Measurements from ENCODE around the gene PIGX.

PIGX gene

DNA sequence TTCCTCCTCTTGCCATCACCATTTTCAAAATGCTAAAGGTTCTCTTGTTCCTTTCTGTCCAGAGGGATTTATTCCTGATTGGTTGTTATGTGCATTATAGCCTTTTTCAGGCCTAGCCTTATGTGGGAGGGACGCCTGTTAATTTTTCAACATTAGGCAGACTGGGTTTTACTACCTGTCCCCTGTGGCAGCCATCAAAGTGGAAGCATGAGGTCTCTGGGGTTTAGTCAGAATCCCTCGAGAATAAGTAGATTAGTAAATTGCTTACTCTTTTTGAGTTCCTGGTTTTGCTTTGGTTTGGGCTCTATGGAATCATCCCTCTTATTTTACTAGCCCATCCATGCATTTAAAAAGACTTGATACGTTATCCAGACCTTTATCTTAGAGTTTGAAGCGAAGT is 59.9 kb downstream of the PIGX start:
- 100% methylated on average over 3 of the region's 4 CpGs for WGBS (ENCODE audit: insufficient coverage)
- ChIA-PET POLR2A (no interaction called here), CTCF (no interaction called here)
- no peak overlapping the region for H3K4me3 ChIP-seq (ENCODE audit: control insufficient read depth in 1 of 7, extremely low read depth in 1 of 7, insufficient read depth in 4 of 7, low read depth in 2 of 7, low read length in 6 of 7)
- peaks cover 0 to 3% (median 0%) of the 10 kb centered on the region in 5 experiments for H3K9me3 ChIP-seq (ENCODE audit: control extremely low read depth in 1 of 5, control insufficient read depth in 4 of 5, insufficient read depth in 2 of 5, low read depth in 1 of 5, low read length in 4 of 5)
- H3K27ac ChIP-seq (ENCODE audit: insufficient read depth in 1 of 2, low read depth in 1 of 2, low read length in 2 of 2, poor library complexity in 1 of 2, severe bottlenecking in 2 of 2): no peak overlapping the region
- H3K27me3 ChIP-seq (replicated peaks in 2 of 5; ENCODE audit: control insufficient read depth in 4 of 5, insufficient read depth in 5 of 5, low read length in 4 of 5): no peaks in the 10 kb centered on the region
- no peak for DNase-seq
- peaks cover under 1 to 28% (median 4%) of the 10 kb centered on the region in 4 experiments for H3K36me3 ChIP-seq (ENCODE audit: control insufficient read depth in 4 of 4, insufficient read depth in 4 of 4, low read length in 3 of 4)
- peaks cover 7 to 24% (median 19%) of the 10 kb centered on the region in 4 experiments for H3K4me1 ChIP-seq (ENCODE audit: control extremely low read depth in 1 of 4, control insufficient read depth in 4 of 4, insufficient read depth in 4 of 4, low read length in 3 of 4)

DNA sequence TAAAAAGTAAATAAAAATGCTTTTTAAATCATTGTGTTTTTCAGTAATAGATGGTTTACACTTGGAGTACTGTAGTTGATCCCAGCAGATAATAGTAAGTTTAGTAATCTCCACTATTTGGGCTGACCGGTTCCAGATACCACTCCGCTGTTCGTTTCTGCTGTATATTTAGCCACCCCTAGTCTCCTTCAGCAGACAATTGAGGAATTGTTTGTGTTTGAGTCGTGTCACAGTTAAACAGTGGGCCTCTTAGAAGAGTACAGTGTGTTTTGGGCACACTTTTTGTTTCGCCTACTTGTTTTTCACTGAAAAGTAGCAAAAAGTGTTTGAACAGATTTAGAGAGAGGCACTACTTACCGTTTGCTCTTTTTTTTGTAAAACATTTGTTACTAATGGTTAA is 60.7 kb downstream of the PIGX start:
- H3K27me3 ChIP-seq (replicated peaks in 2 of 5; ENCODE audit: control insufficient read depth in 4 of 5, insufficient read depth in 5 of 5, low read length in 4 of 5): no peaks in the 10 kb centered on the region
- no peak overlapping the region for H3K27ac ChIP-seq (ENCODE audit: insufficient read depth in 1 of 2, low read depth in 1 of 2, low read length in 2 of 2, poor library complexity in 1 of 2, severe bottlenecking in 2 of 2)
- CTCF ChIA-PET: no interaction called here
- POLR2A ChIA-PET: no interaction called here
- H3K4me3 ChIP-seq (ENCODE audit: control insufficient read depth in 1 of 7, extremely low read depth in 1 of 7, insufficient read depth in 4 of 7, low read depth in 2 of 7, low read length in 6 of 7): no peak overlapping the region
- peaks cover 7 to 24% (median 19%) of the 10 kb centered on the region in 4 experiments for H3K4me1 ChIP-seq (ENCODE audit: control extremely low read depth in 1 of 4, control insufficient read depth in 4 of 4, insufficient read depth in 4 of 4, low read length in 3 of 4)
- peaks cover 0 to 3% (median 0%) of the 10 kb centered on the region in 5 experiments for H3K9me3 ChIP-seq (ENCODE audit: control extremely low read depth in 1 of 5, control insufficient read depth in 4 of 5, insufficient read depth in 2 of 5, low read depth in 1 of 5, low read length in 4 of 5)
- peaks cover 0 to 30% (median 5%) of the 10 kb centered on the region in 4 experiments for H3K36me3 ChIP-seq (ENCODE audit: control insufficient read depth in 4 of 4, insufficient read depth in 4 of 4, low read length in 3 of 4)
- no peak for DNase-seq
- 95% methylated on average over 4 of the region's 6 CpGs for WGBS (ENCODE audit: insufficient coverage)

DNA sequence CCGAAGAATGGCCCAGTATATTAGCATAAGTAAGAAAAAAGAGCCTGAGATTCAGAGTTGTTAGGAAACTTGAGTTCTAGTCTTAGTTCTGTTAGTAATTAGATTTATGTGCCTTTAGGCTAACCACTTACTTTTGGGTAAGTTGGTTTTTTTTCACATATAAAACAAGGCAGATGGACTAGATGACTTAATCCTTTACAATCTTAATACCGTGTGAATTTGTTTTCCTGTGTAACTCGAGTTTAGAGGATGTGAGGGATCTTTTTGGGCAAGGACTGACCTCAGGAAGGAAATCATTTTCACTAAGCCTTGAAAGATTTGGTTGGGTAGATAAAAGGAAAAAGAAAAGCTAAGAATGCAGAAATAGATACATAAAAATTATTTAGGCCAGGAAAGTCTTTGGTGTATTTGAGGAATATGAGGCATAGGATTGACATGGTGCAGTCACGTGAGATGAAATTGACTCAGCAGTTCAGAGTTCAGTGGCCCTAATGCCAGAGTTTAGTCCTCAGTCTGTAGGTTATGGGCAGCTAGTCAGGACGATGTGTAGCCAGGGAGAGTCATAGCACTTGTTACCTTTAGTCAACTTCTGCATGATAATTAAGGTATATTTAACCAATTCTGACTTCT is 62.1 kb downstream of the PIGX start:
- Histone ChIP-seq H3K9me3 (ENCODE audit: control extremely low read depth in 1 of 5, control insufficient read depth in 4 of 5, insufficient read depth in 2 of 5, low read depth in 1 of 5, low read length in 4 of 5) (peaks cover 0 to 3% (median 0%) of the 10 kb centered on the region in 5 experiments), H3K4me1 (ENCODE audit: control extremely low read depth in 1 of 4, control insufficient read depth in 4 of 4, insufficient read depth in 4 of 4, low read length in 3 of 4) (peaks cover 7 to 29% (median 22%) of the 10 kb centered on the region in 4 experiments), H3K27ac (ENCODE audit: insufficient read depth in 1 of 2, low read depth in 1 of 2, low read length in 2 of 2, poor library complexity in 1 of 2, severe bottlenecking in 2 of 2) (no peak overlapping the region), H3K27me3 (replicated peaks in 2 of 5; ENCODE audit: control insufficient read depth in 4 of 5, insufficient read depth in 5 of 5, low read length in 4 of 5) (no peaks in the 10 kb centered on the region), H3K4me3 (ENCODE audit: control insufficient read depth in 1 of 7, extremely low read depth in 1 of 7, insufficient read depth in 4 of 7, low read depth in 2 of 7, low read length in 6 of 7) (peak overlapping the region in 1 of 7 experiments; percentile 6), H3K36me3 (ENCODE audit: control insufficient read depth in 4 of 4, insufficient read depth in 4 of 4, low read length in 3 of 4) (peaks cover 0 to 33% (median 4%) of the 10 kb centered on the region in 4 experiments)
- WGBS (ENCODE audit: insufficient coverage): 57% methylated on average over 2 of the region's 5 CpGs
- POLR2A ChIA-PET: no interaction called here
- CTCF ChIA-PET: interaction anchor here (1.3 kb wide), 1 partner anchor 21 kb away, joined by 3 read pairs; no protein-coding TSS in a partner anchor
- peak; percentile 22 to 42 (median 37) for DNase-seq

DNA sequence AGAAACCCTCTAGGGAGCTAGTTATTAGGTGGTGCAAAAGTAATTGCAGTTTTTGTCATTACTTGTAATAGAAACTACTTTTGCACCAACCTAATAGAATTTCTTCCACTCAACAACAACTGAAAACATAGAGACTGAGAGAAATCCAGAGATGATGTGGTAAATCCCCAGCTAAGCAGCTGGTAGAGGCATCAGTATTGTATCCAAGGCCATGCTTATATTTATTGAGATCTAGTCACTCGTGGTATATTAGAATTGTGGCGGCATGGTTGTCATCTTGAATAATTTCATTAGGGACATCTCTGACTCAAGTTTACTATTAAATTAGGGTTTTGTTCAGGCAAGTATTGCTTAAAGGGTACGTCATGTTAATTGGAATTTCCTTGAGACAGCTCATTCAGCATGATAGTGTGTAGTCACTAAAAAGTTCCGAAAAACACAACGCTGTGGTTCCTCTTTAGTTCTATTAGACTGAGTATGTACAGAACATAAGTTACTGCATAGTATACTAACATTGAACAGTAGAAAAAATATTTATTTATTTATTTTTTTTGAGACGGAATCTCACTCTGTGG is 62.8 kb downstream of the PIGX start:
- POLR2A ChIA-PET: no interaction called here
- H3K9me3 ChIP-seq (ENCODE audit: control extremely low read depth in 1 of 5, control insufficient read depth in 4 of 5, insufficient read depth in 2 of 5, low read depth in 1 of 5, low read length in 4 of 5): peaks cover 0 to 4% (median 3%) of the 10 kb centered on the region in 5 experiments

DNA sequence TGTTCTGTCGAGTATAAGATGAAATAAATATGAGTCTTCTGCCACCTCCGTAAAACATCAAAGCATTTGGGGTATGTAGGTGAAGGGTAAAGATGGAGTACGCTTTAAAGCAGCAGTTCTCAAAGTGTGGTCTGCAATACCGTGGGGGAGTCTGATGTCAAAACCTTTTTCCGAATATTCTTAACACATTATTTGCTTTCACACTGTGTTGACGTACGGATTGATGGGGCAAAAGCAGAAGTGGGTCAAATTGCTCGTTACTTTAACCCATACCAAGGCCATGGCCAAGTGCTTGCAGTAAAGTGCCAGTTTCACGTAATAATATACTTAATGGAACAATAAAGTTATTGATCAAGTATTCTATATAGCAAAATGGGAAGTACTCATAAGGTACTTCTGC is 63.8 kb downstream of the PIGX start:
- Histone ChIP-seq H3K27ac (ENCODE audit: insufficient read depth in 1 of 2, low read depth in 1 of 2, low read length in 2 of 2, poor library complexity in 1 of 2, severe bottlenecking in 2 of 2) (no peak overlapping the region), H3K4me3 (ENCODE audit: control insufficient read depth in 1 of 7, extremely low read depth in 1 of 7, insufficient read depth in 4 of 7, low read depth in 2 of 7, low read length in 6 of 7) (no peak overlapping the region), H3K27me3 (replicated peaks in 2 of 5; ENCODE audit: control insufficient read depth in 4 of 5, insufficient read depth in 5 of 5, low read length in 4 of 5) (no peaks in the 10 kb centered on the region), H3K36me3 (ENCODE audit: control insufficient read depth in 4 of 4, insufficient read depth in 4 of 4, low read length in 3 of 4) (peaks cover 4 to 33% (median 7%) of the 10 kb centered on the region in 4 experiments), H3K9me3 (ENCODE audit: control extremely low read depth in 1 of 5, control insufficient read depth in 4 of 5, insufficient read depth in 2 of 5, low read depth in 1 of 5, low read length in 4 of 5) (peaks cover 0 to 6% (median 5%) of the 10 kb centered on the region in 5 experiments), H3K4me1 (ENCODE audit: control extremely low read depth in 1 of 4, control insufficient read depth in 4 of 4, insufficient read depth in 4 of 4, low read length in 3 of 4) (peaks cover 7 to 29% (median 22%) of the 10 kb centered on the region in 4 experiments)
- DNase-seq: peak in 2 of 3 donors; percentile 15 to 27
- ChIA-PET CTCF (interaction anchor here (0.7 to 1.0 kb wide), 2 partner anchors 10 to 58 kb away, joined by 3 read pairs; no protein-coding TSS in a partner anchor), POLR2A (no interaction called here)
- WGBS (ENCODE audit: insufficient coverage): 89% methylated on average over 6 of the region's 9 CpGs

More for the DNA sequence above, 62.8 kb downstream of the PIGX start:
- H3K36me3 ChIP-seq (ENCODE audit: control insufficient read depth in 4 of 4, insufficient read depth in 4 of 4, low read length in 3 of 4): peaks cover 1 to 31% (median 5%) of the 10 kb centered on the region in 4 experiments
- H3K4me3 ChIP-seq (ENCODE audit: control insufficient read depth in 1 of 7, extremely low read depth in 1 of 7, insufficient read depth in 4 of 7, low read depth in 2 of 7, low read length in 6 of 7): no peak overlapping the region
- peaks cover 7 to 29% (median 22%) of the 10 kb centered on the region in 4 experiments for H3K4me1 ChIP-seq (ENCODE audit: control extremely low read depth in 1 of 4, control insufficient read depth in 4 of 4, insufficient read depth in 4 of 4, low read length in 3 of 4)
- whole genome bisulfite sequencing (ENCODE audit: insufficient coverage): 100% methylated on average over 2 of the region's 6 CpGs
- H3K27ac ChIP-seq (ENCODE audit: insufficient read depth in 1 of 2, low read depth in 1 of 2, low read length in 2 of 2, poor library complexity in 1 of 2, severe bottlenecking in 2 of 2): no peak overlapping the region
- no peaks in the 10 kb centered on the region for H3K27me3 ChIP-seq (replicated peaks in 2 of 5; ENCODE audit: control insufficient read depth in 4 of 5, insufficient read depth in 5 of 5, low read length in 4 of 5)
- CTCF ChIA-PET: interaction anchor here (1.0 to 1.3 kb wide), 2 partner anchors 20 to 59 kb away, joined by 3 read pairs; no protein-coding TSS in a partner anchor
- DNase-seq: no peak

DNA sequence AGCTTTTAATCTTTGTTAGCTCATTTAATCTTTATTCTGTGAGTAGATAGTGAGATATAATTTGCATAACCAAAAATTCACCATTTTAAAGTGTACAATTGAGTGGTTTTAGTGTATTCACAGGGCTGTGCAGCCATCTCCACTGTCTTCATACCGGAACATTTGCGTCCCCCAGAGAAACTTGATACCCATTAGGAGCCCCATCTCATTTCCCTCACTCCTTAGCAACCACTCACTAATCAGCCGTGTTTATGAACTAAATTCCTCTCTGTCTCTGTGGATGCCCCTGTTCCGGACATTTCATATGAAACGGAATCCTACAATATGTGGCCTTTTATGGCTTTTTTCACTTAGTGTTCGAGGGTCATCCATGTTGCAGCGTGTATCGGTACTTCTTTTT is 65.7 kb downstream of the PIGX start:
- ChIA-PET CTCF (no interaction called here), POLR2A (no interaction called here)
- Histone ChIP-seq H3K4me1 (ENCODE audit: control extremely low read depth in 1 of 4, control insufficient read depth in 4 of 4, insufficient read depth in 4 of 4, low read length in 3 of 4) (peaks cover 7 to 25% (median 21%) of the 10 kb centered on the region in 4 experiments), H3K27me3 (replicated peaks in 2 of 5; ENCODE audit: control insufficient read depth in 4 of 5, insufficient read depth in 5 of 5, low read length in 4 of 5) (no peaks in the 10 kb centered on the region), H3K36me3 (ENCODE audit: control insufficient read depth in 4 of 4, insufficient read depth in 4 of 4, low read length in 3 of 4) (peaks cover 4 to 43% (median 11%) of the 10 kb centered on the region in 4 experiments), H3K9me3 (ENCODE audit: control extremely low read depth in 1 of 5, control insufficient read depth in 4 of 5, insufficient read depth in 2 of 5, low read depth in 1 of 5, low read length in 4 of 5) (peaks cover 0 to 6% (median 5%) of the 10 kb centered on the region in 5 experiments), H3K27ac (ENCODE audit: insufficient read depth in 1 of 2, low read depth in 1 of 2, low read length in 2 of 2, poor library complexity in 1 of 2, severe bottlenecking in 2 of 2) (no peak overlapping the region), H3K4me3 (ENCODE audit: control insufficient read depth in 1 of 7, extremely low read depth in 1 of 7, insufficient read depth in 4 of 7, low read depth in 2 of 7, low read length in 6 of 7) (no peak overlapping the region)
- no peak for DNase-seq
- WGBS (ENCODE audit: insufficient coverage): 95% methylated on average over 6 of the region's 8 CpGs

DNA sequence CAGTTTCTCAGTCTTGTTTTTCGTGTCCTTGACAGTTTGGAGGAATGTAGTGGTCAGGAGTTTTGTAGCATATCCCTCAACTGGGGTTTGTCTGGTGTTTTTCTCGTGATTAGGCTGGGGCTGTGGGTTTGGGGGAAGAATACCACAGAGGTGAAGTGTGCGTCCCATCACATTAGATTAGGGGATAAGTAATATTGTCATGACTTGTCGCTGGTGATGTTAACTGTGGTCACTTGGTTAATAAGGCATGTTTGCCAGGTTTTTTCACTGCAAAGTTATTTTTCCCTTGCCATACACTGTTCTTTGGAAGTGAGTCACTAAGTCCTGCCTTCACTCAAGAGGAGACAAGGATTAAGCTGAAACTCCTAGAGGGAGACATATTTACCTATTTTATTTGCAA is 66.6 kb downstream of the PIGX start:
- DNase-seq: no peak

More for the DNA sequence above, 66.6 kb downstream of the PIGX start:
- Histone ChIP-seq H3K27ac (ENCODE audit: insufficient read depth in 1 of 2, low read depth in 1 of 2, low read length in 2 of 2, poor library complexity in 1 of 2, severe bottlenecking in 2 of 2) (no peak overlapping the region), H3K36me3 (ENCODE audit: control insufficient read depth in 4 of 4, insufficient read depth in 4 of 4, low read length in 3 of 4) (peaks cover 7 to 51% (median 18%) of the 10 kb centered on the region in 4 experiments), H3K27me3 (replicated peaks in 2 of 5; ENCODE audit: control insufficient read depth in 4 of 5, insufficient read depth in 5 of 5, low read length in 4 of 5) (no peaks in the 10 kb centered on the region), H3K4me1 (ENCODE audit: control extremely low read depth in 1 of 4, control insufficient read depth in 4 of 4, insufficient read depth in 4 of 4, low read length in 3 of 4) (peaks cover 4 to 17% (median 14%) of the 10 kb centered on the region in 4 experiments), H3K4me3 (ENCODE audit: control insufficient read depth in 1 of 7, extremely low read depth in 1 of 7, insufficient read depth in 4 of 7, low read depth in 2 of 7, low read length in 6 of 7) (no peak overlapping the region), H3K9me3 (ENCODE audit: control extremely low read depth in 1 of 5, control insufficient read depth in 4 of 5, insufficient read depth in 2 of 5, low read depth in 1 of 5, low read length in 4 of 5) (peaks cover 0 to 8% (median 5%) of the 10 kb centered on the region in 5 experiments)
- ChIA-PET POLR2A (no interaction called here), CTCF (interaction anchor here (1.5 kb wide), 1 partner anchor 8 kb away, joined by 3 read pairs; no protein-coding TSS in a partner anchor)
- 100% methylated on average over 2 of the region's 4 CpGs for WGBS (ENCODE audit: insufficient coverage)

Data from common myeloid progenitor, CD34-positive (primary cell).